Calu3 (cell line): ENCODE data around the gene PCDH9. TPM values are rescaled to one million over a fixed set of nuclear protein-coding genes. Genes with fewer than 3 reads are reported as not detected.
"Not testable (repeated sequence)": the region's sequence is repeated elsewhere in the genome, so short reads cannot be mapped to it uniquely, and the experiment has no call there.

Experiments used
- BruUV-seq: library from RNA; stranded (reverse); fragments of 400-500 nt; replicated peaks from 2 replicates; lab custom pipeline; 2021; lab: Mats Ljungman, UMichigan
- CTCF ChIA-PET: fragments of 300-600 bp; sonication (Branson Sonifier 250); formaldehyde crosslinking; loops from one replicate; lab custom pipeline; 2022; ENCODE audit warnings: antibody characterized with exemption; lab: Charles Lee
- DNase-seq: peaks from one replicate; pipeline ENCODE4 v3.0.0; 2022
- H3K27ac Mint-ChIP-seq: one replicate; pipeline ENCODE4 v1.8.0; 2022; ENCODE audit warnings: mixed read lengths; ENCODE audit not compliant: unreplicated experiment
- H3K27me3 Mint-ChIP-seq: one replicate; pipeline ENCODE4 v1.8.0; 2022; ENCODE audit warnings: mixed read lengths; ENCODE audit not compliant: unreplicated experiment
- H3K36me3 Mint-ChIP-seq: one replicate; pipeline ENCODE4 v1.8.0; 2022; ENCODE audit warnings: mild to moderate bottlenecking, moderate library complexity, mixed read lengths; ENCODE audit not compliant: insufficient read depth, unreplicated experiment
- H3K4me1 Mint-ChIP-seq: one replicate; pipeline ENCODE4 v1.8.0; 2022; ENCODE audit warnings: mild to moderate bottlenecking, low read depth, mixed read lengths; ENCODE audit not compliant: unreplicated experiment
- H3K4me3 Mint-ChIP-seq: one replicate; pipeline ENCODE4 v1.8.0; 2022; ENCODE audit warnings: mild to moderate bottlenecking, low read depth, moderate library complexity, mixed read lengths; ENCODE audit not compliant: unreplicated experiment
- H3K9me3 Mint-ChIP-seq: one replicate; pipeline ENCODE4 v1.8.0; 2022; ENCODE audit warnings: low read depth, mixed read lengths; ENCODE audit not compliant: unreplicated experiment
- CTCF ChIP-seq: fragments of 200-600 bp; IDR thresholded peaks from one replicate; pipeline ENCODE4 v1.8.0; 2022; ENCODE audit warnings: antibody characterized with exemption; ENCODE audit not compliant: unreplicated experiment
- intact Hi-C: fragments of 100-400 bp; cut with micrococcal nuclease; formaldehyde crosslinking; loops from one replicate; pipeline ENCODE4 v1.10.0; 2022; ENCODE audit not compliant: unreplicated experiment
- total RNA-seq: library from RNA; stranded (reverse); gene quantifications from 2 replicates; pipeline ENCODE4 v1.2.3, GENCODE V29; 2022

Gene PCDH9
- total RNA-seq, 1 experiment from 2014 or later, result 1.3 TPM

GRCh38 chr13:66296875-66297274 lies 933.3 kb downstream of the PCDH9 start:
- no peak overlapping the region for H3K27ac Mint-ChIP-seq
- H3K9me3 Mint-ChIP-seq, result no peaks in the 10 kb centered on the region
- no peak for DNase-seq
- H3K4me3 Mint-ChIP-seq, result no peak overlapping the region
- TF ChIP-seq CTCF, result no peak
- intact Hi-C loops, result no loop called here
- no peaks in the 10 kb centered on the region for H3K4me1 Mint-ChIP-seq
- H3K36me3 Mint-ChIP-seq, result no peaks in the 10 kb centered on the region
- CTCF ChIA-PET, result no interaction called here
- H3K27me3 Mint-ChIP-seq, result no peaks in the 10 kb centered on the region
- no TSS peak for BruUV-seq

GRCh38 chr13:66296328-66296727 lies 933.8 kb downstream of the PCDH9 start:
- TF ChIP-seq CTCF, result no peak
- intact Hi-C loops, result no loop called here
- no peaks in the 10 kb centered on the region for H3K4me1 Mint-ChIP-seq
- H3K27me3 Mint-ChIP-seq, result no peaks in the 10 kb centered on the region
- H3K9me3 Mint-ChIP-seq, result no peaks in the 10 kb centered on the region
- no peak overlapping the region for H3K27ac Mint-ChIP-seq
- no peak for DNase-seq
- CTCF ChIA-PET, result no interaction called here
- no peak overlapping the region for H3K4me3 Mint-ChIP-seq
- no TSS peak for BruUV-seq
- H3K36me3 Mint-ChIP-seq, result no peaks in the 10 kb centered on the region

- H3K9me3 Mint-ChIP-seq, DNase-seq, intact Hi-C loops, H3K36me3 Mint-ChIP-seq, BruUV-seq, H3K4me3 Mint-ChIP-seq, CTCF ChIA-PET, H3K4me1 Mint-ChIP-seq, H3K27me3 Mint-ChIP-seq, H3K27ac Mint-ChIP-seq: not testable (repeated sequence)
Observed at GRCh38 chr13:66286806-66287205, 943.3 kb downstream of the PCDH9 start.

GRCh38 chr13:66275416-66275815 lies 954.7 kb downstream of the PCDH9 start:
- no peaks in the 10 kb centered on the region for H3K4me1 Mint-ChIP-seq
- no peaks in the 10 kb centered on the region for H3K36me3 Mint-ChIP-seq
- intact Hi-C loops, result no loop called here
- CTCF ChIA-PET, result no interaction called here
- no peak overlapping the region for H3K4me3 Mint-ChIP-seq
- no peak for TF ChIP-seq CTCF
- no peak for DNase-seq
- no peaks in the 10 kb centered on the region for H3K27me3 Mint-ChIP-seq
- H3K9me3 Mint-ChIP-seq, result no peaks in the 10 kb centered on the region
- H3K27ac Mint-ChIP-seq, result no peak overlapping the region
- BruUV-seq, result no TSS peak

- no peak for TF ChIP-seq CTCF
- Mint-ChIP-seq H3K36me3 (no peaks in the 10 kb centered on the region), H3K4me3 (no peak overlapping the region), H3K9me3 (no peaks in the 10 kb centered on the region), H3K27ac (no peak overlapping the region), H3K27me3 (no peaks in the 10 kb centered on the region), H3K4me1 (no peaks in the 10 kb centered on the region)
- intact Hi-C loops, result no loop called here
- no TSS peak for BruUV-seq
- CTCF ChIA-PET, result no interaction called here
- DNase-seq, result no peak
Observed at GRCh38 chr13:66273011-66273410, 957.1 kb downstream of the PCDH9 start.
